ENCODE results near the gene KIFAP3.
"Not testable (repeated sequence)": the region's sequence is repeated elsewhere in the genome, so short reads cannot be mapped to it uniquely, and the experiment has no call there.

GRCh38 chr1:170008745-170009144 is 65.8 kb downstream of the KIFAP3 start:
- TF ChIP-seq, protein P1, sequence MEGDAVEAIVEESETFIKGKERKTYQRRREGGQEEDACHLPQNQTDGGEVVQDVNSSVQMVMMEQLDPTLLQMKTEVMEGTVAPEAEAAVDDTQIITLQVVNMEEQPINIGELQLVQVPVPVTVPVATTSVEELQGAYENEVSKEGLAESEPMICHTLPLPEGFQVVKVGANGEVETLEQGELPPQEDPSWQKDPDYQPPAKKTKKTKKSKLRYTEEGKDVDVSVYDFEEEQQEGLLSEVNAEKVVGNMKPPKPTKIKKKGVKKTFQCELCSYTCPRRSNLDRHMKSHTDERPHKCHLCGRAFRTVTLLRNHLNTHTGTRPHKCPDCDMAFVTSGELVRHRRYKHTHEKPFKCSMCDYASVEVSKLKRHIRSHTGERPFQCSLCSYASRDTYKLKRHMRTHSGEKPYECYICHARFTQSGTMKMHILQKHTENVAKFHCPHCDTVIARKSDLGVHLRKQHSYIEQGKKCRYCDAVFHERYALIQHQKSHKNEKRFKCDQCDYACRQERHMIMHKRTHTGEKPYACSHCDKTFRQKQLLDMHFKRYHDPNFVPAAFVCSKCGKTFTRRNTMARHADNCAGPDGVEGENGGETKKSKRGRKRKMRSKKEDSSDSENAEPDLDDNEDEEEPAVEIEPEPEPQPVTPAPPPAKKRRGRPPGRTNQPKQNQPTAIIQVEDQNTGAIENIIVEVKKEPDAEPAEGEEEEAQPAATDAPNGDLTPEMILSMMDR (IDR thresholded peaks at IDR 0.05), result not testable (repeated sequence)
- not testable (repeated sequence) for TF ChIP-seq EZH2phosphoT487 (IDR thresholded peaks at IDR 0.05)

Data from neural progenitor cell (in vitro differentiated cells).